ENCODE data around the gene THBD. TPM values are rescaled to one million over a fixed set of nuclear protein-coding genes. Genes with fewer than 3 reads are reported as not detected.
A peak's percentile ranks its signal among the peaks of the same experiment; 100 is the strongest.

The THBD gene
- total and polyA plus RNA-seq, 2 of the 4 experiments (the other 2 are of a cell fraction): 0.07 TPM; not detected in 1

- intact Hi-C loops (cut with micrococcal nuclease): no loop called here
- H4K91ac ChIP-seq (ENCODE audit: insufficient read depth, low read depth, low read length): no peak overlapping the region
- no peak overlapping the region for H3K4me2 ChIP-seq (ENCODE audit: low read depth, low read length)
- no CpG with 5 or more reads among the region's 4 CpGs for WGBS, 2 experiments (ENCODE audit: extremely low coverage in 2 of 2, insufficient read length in 1 of 2)
- no peak overlapping the region for H2BK120ac ChIP-seq (ENCODE audit: low read depth, low read length)
- H2AK5ac ChIP-seq (ENCODE audit: low read depth, low read length): no peak overlapping the region
- H4K8ac ChIP-seq (ENCODE audit: low read depth in 2 of 2, low read length in 2 of 2): no peak overlapping the region
- H2BK15ac ChIP-seq (ENCODE audit: low read depth, low read length): no peak overlapping the region
- H3K4ac ChIP-seq (ENCODE audit: low read depth, low read length): no peak overlapping the region
- H2BK5ac ChIP-seq (ENCODE audit: low read depth, low read length, poor library complexity, severe bottlenecking): no peak overlapping the region
- ATAC-seq (ENCODE audit: low read depth) (no peak), DNase-seq (peak; percentile 13)
- dilution Hi-C loops (cut with HindIII; ENCODE audit: low sequenced_read_pairs, unreplicated experiment): no loop called here
- no peaks in the 10 kb centered on the region for H3K9me1 ChIP-seq (ENCODE audit: insufficient read depth, low read length)
- no peak overlapping the region for H3K27ac ChIP-seq (ENCODE audit: insufficient read depth, low read length)
- H3K56ac ChIP-seq (ENCODE audit: extremely low read depth, insufficient read depth, low read length): no peak overlapping the region
- peaks cover 4% of the 10 kb centered on the region for H3K27me3 ChIP-seq (ENCODE audit: control insufficient read depth, insufficient read depth, low read length)
- H4K20me1 ChIP-seq (ENCODE audit: insufficient read depth, low read length): no peaks in the 10 kb centered on the region
- no peak overlapping the region for H2AFZ ChIP-seq (replicated peaks; ENCODE audit: low read length, poor library complexity)
- H3K18ac ChIP-seq (ENCODE audit: low read depth, low read length): no peak overlapping the region
- no peak overlapping the region for H3K14ac ChIP-seq (replicated peaks; ENCODE audit: low read depth, low read length)
- H4K5ac ChIP-seq (ENCODE audit: low read depth, low read length): no peak overlapping the region
- BruUV-seq (replicated peaks): no TSS peak
- TF ChIP-seq MXI1 (IDR thresholded peaks at IDR 0.05; ENCODE audit: borderline replicate concordance, low read depth, low read length): no peak
- no peak for TF ChIP-seq SMC3 (IDR thresholded peaks at IDR 0.05; ENCODE audit: low read depth, low read length)
- TF ChIP-seq FOS (IDR thresholded peaks at IDR 0.05; ENCODE audit: low read depth, low read length): no peak
- TF ChIP-seq MAFK (IDR thresholded peaks at IDR 0.05; ENCODE audit: low read depth, low read length): no peak
- TF ChIP-seq RCOR1 (IDR thresholded peaks at IDR 0.05; ENCODE audit: insufficient replicate concordance, low read length): no peak
- no peak for TF ChIP-seq POLR2A (IDR thresholded peaks at IDR 0.05; ENCODE audit: low read depth, low read length)
- no peak for TF ChIP-seq RFX5 (IDR thresholded peaks at IDR 0.05; ENCODE audit: low read depth, low read length)
- TF ChIP-seq NFE2L2 (IDR thresholded peaks at IDR 0.05; ENCODE audit: low read depth, low read length): no peak
- no peak for TF ChIP-seq CTCF (conservative IDR thresholded peaks at IDR 0.05; ENCODE audit: low read depth, low read length)
- TF ChIP-seq USF2 (IDR thresholded peaks at IDR 0.05; ENCODE audit: low read depth, low read length): no peak
- no peak for TF ChIP-seq ELK1 (IDR thresholded peaks at IDR 0.05; ENCODE audit: borderline replicate concordance, low read depth, low read length)
- no peak for TF ChIP-seq MAZ (IDR thresholded peaks at IDR 0.05; ENCODE audit: borderline replicate concordance, low read depth, low read length)
- TF ChIP-seq CHD1 (IDR thresholded peaks at IDR 0.05; ENCODE audit: low read depth, low read length): no peak
- TF ChIP-seq BHLHE40 (IDR thresholded peaks at IDR 0.05; ENCODE audit: low read depth, low read length): no peak
- TF ChIP-seq RAD21 (IDR thresholded peaks at IDR 0.05; ENCODE audit: low read length): no peak
- no peak for TF ChIP-seq CEBPB (IDR thresholded peaks at IDR 0.05; ENCODE audit: low read depth, low read length)
- POLR2A ChIA-PET (ENCODE audit: unreplicated experiment): no interaction called here
- no peak overlapping the region for H3K4me3 ChIP-seq (ENCODE audit: insufficient read depth, low read depth, low read length)
- no peaks in the 10 kb centered on the region for H3K36me3 ChIP-seq (ENCODE audit: control insufficient read depth, insufficient read depth, low read length)
- no peaks in the 10 kb centered on the region for H3K79me1 ChIP-seq (ENCODE audit: low read depth in 1 of 2, low read length in 2 of 2)
- in situ Hi-C loops (cut with MboI; ENCODE audit: low sequenced_read_pairs): no loop called here
- no peaks in the 10 kb centered on the region for H3K4me1 ChIP-seq (ENCODE audit: control insufficient read depth, insufficient read depth, low read length)
- H3K9me3 ChIP-seq (ENCODE audit: control insufficient read depth, insufficient read depth, low read length): no peaks in the 10 kb centered on the region
- H2BK20ac ChIP-seq (ENCODE audit: low read depth, low read length): no peak overlapping the region
- CTCF ChIA-PET: no interaction called here
- no peak overlapping the region for H2AK9ac ChIP-seq (replicated peaks; ENCODE audit: low read depth, low read length, poor library complexity)
- no peak overlapping the region for H3K23ac ChIP-seq (ENCODE audit: low read depth, low read length)
- no peak overlapping the region for H3K9ac ChIP-seq (ENCODE audit: low read depth, low read length)
These were observed 49.7 kb downstream of the THBD start for GRCh38 chr20:22999756-23000155.
